PFSK-1 (cell line): ENCODE data around the gene FBN1.

Experiments
- FOXP2 ChIP-seq: optimal IDR thresholded peaks from 2 replicates; pipeline ENCODE3; 2011; ENCODE audit warnings: borderline replicate concordance, control low read depth, inconsistent platforms; ENCODE audit not compliant: insufficient read depth; ENCODE audit errors: extremely low read length, extremely low read depth
- POLR2AphosphoS5 ChIP-seq: IDR thresholded peaks from 2 replicates; pipeline ENCODE4 v1.6.1; 2012; ENCODE audit warnings: low read depth, mild to moderate bottlenecking, control low read depth, low read length, moderate library complexity
- REST ChIP-seq, 2 experiments: IDR thresholded peaks; 2 replicates each; pipeline versions ENCODE4 v1.6.1 to v1.8.0; 2011 to 2012; ENCODE audit warnings: low read depth in 2 of 2, low read length in 2 of 2, control low read depth in 1 of 2, inconsistent platforms in 1 of 2, mild to moderate bottlenecking in 1 of 2, moderate library complexity in 1 of 2; ENCODE audit not compliant: insufficient read depth in 1 of 2
- SIN3A ChIP-seq: IDR thresholded peaks from 2 replicates; pipeline ENCODE4 v1.6.1; 2012; ENCODE audit warnings: mild to moderate bottlenecking, low read length, moderate library complexity, borderline replicate concordance; ENCODE audit not compliant: insufficient read depth
- TAF1 ChIP-seq: IDR thresholded peaks from 2 replicates; pipeline ENCODE4 v1.6.1; 2012; ENCODE audit warnings: low read length, control low read depth, borderline replicate concordance; ENCODE audit not compliant: insufficient read depth

- TF ChIP-seq POLR2AphosphoS5 (no peak), REST (IDR thresholded peaks at IDR 0.05; ENCODE audit: insufficient read depth in 1 of 2, low read depth in 2 of 2, low read length in 2 of 2) (no peak), SIN3A (no peak), TAF1 (no peak), FOXP2 (no peak)
These were observed 85.0 kb downstream of the FBN1 start for GRCh38 chr15:48560321-48561051.
